Measurements from ENCODE around the gene ZNF76. TPM values are rescaled to one million over a fixed set of nuclear protein-coding genes. Genes with fewer than 3 reads are reported as not detected.
A peak's percentile ranks its signal among the peaks of the same experiment; 100 is the strongest.

ZNF76 gene
- total RNA-seq, 2 donors from 2014 or later: 50.0 to 60.8 TPM

GRCh38 chr6:35343835-35344550 is 84.5 kb downstream of the ZNF76 start:
- peaks cover 8% of the 10 kb centered on the region for H3K36me3 Mint-ChIP-seq (ENCODE audit: low read depth)
- DNase-seq (no peak), ATAC-seq (no peak)
- H3K27ac Mint-ChIP-seq: peak overlapping the region; percentile 96
- H3K4me1 Mint-ChIP-seq: peaks cover 51% of the 10 kb centered on the region
- no peaks in the 10 kb centered on the region for H3K27me3 Mint-ChIP-seq
- H3K9me3 ChIP-seq (ENCODE audit: control insufficient read depth, low read length, poor library complexity, severe bottlenecking): no peaks in the 10 kb centered on the region
- H3K4me3 Mint-ChIP-seq: peak overlapping the region; percentile 100

Other genes starting within 250 kb of the ZNF76 start
- gene TCP11, start 118.4 kb upstream of the ZNF76 start, total RNA-seq: not detected
- not detected for gene SCUBE3, start 45.8 kb upstream of the ZNF76 start, total RNA-seq
- 100 to 1,000 TPM; 193 to 206 TPM for gene DEF6, start 38.1 kb downstream of the ZNF76 start, total RNA-seq
- gene PPARD, start 82.8 kb downstream of the ZNF76 start, total RNA-seq: 10 to 100 TPM; 25.0 to 29.9 TPM
- 1 to 10 TPM; 3.7 to 4.5 TPM for gene FANCE, start 192.6 kb downstream of the ZNF76 start, total RNA-seq
- 1,000 to 10,000 TPM; 2,096 to 2,128 TPM for gene RPL10A, start 208.7 kb downstream of the ZNF76 start, total RNA-seq
- under 1 TPM in 1 of 2 donors, not detected in 1; 0.12 TPM for gene TEAD3, start 237.3 kb downstream of the ZNF76 start, total RNA-seq